Ascending aorta (tissue), 2 donors: ENCODE results near the gene PRKG2. TPM values are rescaled to one million over a fixed set of nuclear protein-coding genes. Genes with fewer than 3 reads are reported as not detected.

Source experiments
- DNase-seq, 2 donors: peaks; one replicate each; pipeline ENCODE4 v3.0.0-alpha.2; 2019; ENCODE audit warnings: low spot score in 2 of 2
- H3K27ac ChIP-seq, 2 donors: fragments of 200-600 bp; sonication (generic); one replicate each; pipeline ENCODE4 v1.5.1; 2016 to 2017; ENCODE audit warnings: mild to moderate bottlenecking in 1 of 2
- H3K27me3 ChIP-seq: fragments of 200-600 bp; sonication (generic); one replicate; pipeline ENCODE4 v1.5.1; 2017
- H3K36me3 ChIP-seq, 2 donors: fragments of 200-600 bp; sonication (generic); one replicate each; pipeline ENCODE4 v1.5.1; 2016
- H3K4me1 ChIP-seq, 2 donors: fragments of 200-600 bp; sonication (generic); one replicate each; pipeline ENCODE4 v1.5.1; 2016 to 2017; ENCODE audit warnings: mild to moderate bottlenecking in 1 of 2
- H3K4me3 ChIP-seq, 2 donors: fragments of 200-600 bp; sonication (generic); one replicate each; pipeline ENCODE4 v1.5.1; 2016 to 2017; ENCODE audit warnings: mild to moderate bottlenecking in 1 of 2
- H3K9me3 ChIP-seq, 2 donors: fragments of 200-600 bp; sonication (generic); one replicate each; pipeline ENCODE4 v1.5.1; 2016
- intact Hi-C: fragments of 100-400 bp; cut with DNase I; formaldehyde crosslinking; loops from one replicate; pipeline ENCODE4 v1.15.1; 2023
- total RNA-seq: library from RNA; depleted of rRNA; stranded (reverse); fragments of >200 nt; gene quantifications from one replicate; pipeline ENCODE4 v1.1.0, GENCODE V29; 2016
- TF ChIP-seq, protein P1 (sequence below), 3 experiments: fragments of 200-600 bp in 2 of 3; fragments of 450-650 bp in 1 of 3; sonication (generic) in 2 of 3; IDR thresholded peaks; one replicate each; pipeline ENCODE4 v1.5.1; 2016 to 2019; ENCODE audit warnings: antibody characterized with exemption in 3 of 3, mild to moderate bottlenecking in 1 of 3, moderate library complexity in 1 of 3

The PRKG2 gene
- total RNA-seq, 1 donor from 2014 or later, result not detected

DNA sequence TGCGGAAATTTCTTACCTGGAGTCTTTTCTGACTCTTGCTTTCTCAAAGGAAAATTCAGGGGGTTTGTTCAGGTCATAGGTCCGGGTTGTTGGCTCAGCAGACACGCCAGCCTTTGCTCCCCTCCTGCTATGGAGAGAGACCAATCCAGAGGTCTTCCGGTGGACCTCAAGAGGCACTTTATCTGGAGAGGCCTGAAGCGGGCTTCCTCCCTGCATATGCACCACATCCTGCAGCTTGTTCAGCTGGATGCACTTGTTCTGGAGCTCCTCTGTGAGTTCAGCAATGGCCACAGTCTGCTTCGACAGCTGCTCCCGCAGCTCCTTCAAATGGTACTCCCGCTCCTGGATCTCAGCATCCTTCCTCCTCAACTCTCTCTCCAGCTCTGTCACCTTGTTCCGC, 10.5 kb downstream of the PRKG2 start:
- TF ChIP-seq, protein P1, sequence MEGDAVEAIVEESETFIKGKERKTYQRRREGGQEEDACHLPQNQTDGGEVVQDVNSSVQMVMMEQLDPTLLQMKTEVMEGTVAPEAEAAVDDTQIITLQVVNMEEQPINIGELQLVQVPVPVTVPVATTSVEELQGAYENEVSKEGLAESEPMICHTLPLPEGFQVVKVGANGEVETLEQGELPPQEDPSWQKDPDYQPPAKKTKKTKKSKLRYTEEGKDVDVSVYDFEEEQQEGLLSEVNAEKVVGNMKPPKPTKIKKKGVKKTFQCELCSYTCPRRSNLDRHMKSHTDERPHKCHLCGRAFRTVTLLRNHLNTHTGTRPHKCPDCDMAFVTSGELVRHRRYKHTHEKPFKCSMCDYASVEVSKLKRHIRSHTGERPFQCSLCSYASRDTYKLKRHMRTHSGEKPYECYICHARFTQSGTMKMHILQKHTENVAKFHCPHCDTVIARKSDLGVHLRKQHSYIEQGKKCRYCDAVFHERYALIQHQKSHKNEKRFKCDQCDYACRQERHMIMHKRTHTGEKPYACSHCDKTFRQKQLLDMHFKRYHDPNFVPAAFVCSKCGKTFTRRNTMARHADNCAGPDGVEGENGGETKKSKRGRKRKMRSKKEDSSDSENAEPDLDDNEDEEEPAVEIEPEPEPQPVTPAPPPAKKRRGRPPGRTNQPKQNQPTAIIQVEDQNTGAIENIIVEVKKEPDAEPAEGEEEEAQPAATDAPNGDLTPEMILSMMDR (IDR thresholded peaks at IDR 0.05), result no peak
- Histone ChIP-seq H3K27me3 (no peaks in the 10 kb centered on the region), H3K4me1 (no peaks in the 10 kb centered on the region), H3K9me3 (no peaks in the 10 kb centered on the region), H3K36me3 (no peaks in the 10 kb centered on the region), H3K27ac (no peak overlapping the region), H3K4me3 (no peak overlapping the region)
- intact Hi-C loops, result no loop called here
- DNase-seq, result no peak

DNA sequence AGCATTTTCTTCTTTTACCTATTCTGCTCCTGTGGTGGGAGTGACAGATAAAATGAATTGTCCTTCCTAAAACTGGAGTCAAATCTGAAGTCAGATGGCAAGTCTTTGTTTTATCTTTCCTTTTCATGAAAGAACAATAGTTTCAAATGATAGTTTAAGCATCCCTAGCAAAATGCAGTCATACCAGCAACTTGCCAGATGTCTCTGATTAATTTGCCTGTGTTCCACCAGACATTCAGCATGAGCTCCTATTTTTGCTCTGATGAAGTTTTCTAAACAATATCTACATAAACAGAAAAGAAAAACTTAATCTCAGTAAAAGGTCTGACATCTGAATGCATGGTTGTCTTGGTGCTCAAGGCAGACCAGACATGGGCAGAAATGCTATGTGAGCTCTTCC, 15.2 kb downstream of the PRKG2 start:
- intact Hi-C loops, result no loop called here
- no peak overlapping the region for H3K4me3 ChIP-seq
- H3K27me3 ChIP-seq, result no peaks in the 10 kb centered on the region
- no peak for DNase-seq
- TF ChIP-seq, protein P1 (IDR thresholded peaks at IDR 0.05), result no peak
- no peaks in the 10 kb centered on the region for H3K9me3 ChIP-seq
- no peak overlapping the region for H3K27ac ChIP-seq
- H3K4me1 ChIP-seq, result no peaks in the 10 kb centered on the region
- H3K36me3 ChIP-seq, result no peaks in the 10 kb centered on the region

DNA sequence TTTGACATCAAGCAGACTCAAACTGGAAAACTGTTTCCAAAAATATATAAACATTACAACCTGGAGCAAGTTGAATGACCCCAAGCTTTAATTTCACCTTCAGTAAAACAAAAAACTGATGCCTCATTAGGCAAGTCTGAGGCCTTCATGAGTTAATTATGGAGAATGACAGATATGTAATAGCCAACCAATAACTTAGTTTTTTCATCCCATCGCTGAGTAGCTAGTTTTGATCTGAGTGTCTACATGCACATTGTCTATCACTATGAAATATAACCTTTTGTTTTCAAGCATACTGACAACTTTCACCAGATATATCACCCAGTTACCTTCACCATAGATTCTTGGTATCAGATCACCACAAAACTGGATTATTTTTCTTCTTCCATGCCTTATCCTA, 16.4 kb downstream of the PRKG2 start:
- H3K9me3 ChIP-seq, result no peaks in the 10 kb centered on the region
- TF ChIP-seq, protein P1 (IDR thresholded peaks at IDR 0.05), result no peak
- H3K27me3 ChIP-seq, result no peaks in the 10 kb centered on the region
- no peak for DNase-seq
- H3K27ac ChIP-seq, result no peak overlapping the region
- H3K4me1 ChIP-seq, result no peaks in the 10 kb centered on the region
- H3K4me3 ChIP-seq, result no peak overlapping the region
- intact Hi-C loops, result no loop called here
- H3K36me3 ChIP-seq, result no peaks in the 10 kb centered on the region

DNA sequence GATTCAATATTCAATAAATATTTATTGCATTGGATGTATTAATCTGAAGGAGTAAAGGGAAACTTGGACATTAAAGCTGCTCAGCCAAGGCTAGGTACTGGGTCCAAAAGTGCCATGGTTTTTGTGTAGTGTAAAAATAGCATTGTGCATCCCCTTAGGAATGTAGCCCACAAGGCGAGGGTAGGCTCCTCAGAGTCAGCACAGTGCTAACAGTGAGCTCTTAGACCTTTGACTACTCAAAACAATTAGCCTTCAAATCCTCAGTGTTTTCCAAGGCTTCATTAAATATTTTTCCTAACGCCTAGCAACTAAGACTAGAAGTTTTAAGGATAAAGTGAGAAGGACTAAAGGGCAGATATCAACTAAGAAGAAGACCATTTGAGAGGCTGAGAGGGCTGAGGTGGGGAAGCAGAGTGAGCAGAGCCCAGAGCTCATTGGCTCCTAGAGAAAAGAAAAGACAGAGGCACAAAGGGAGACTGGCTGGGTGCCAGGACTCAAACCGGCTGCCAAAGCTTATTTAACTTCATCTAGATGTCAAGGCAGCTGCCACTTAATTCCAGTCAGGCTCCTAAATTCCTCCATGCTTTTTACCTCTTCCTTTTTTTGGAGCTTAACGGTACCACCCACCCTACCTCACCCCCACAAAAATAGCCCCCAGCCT, 17.0 kb downstream of the PRKG2 start:
- H3K27ac ChIP-seq, result no peak overlapping the region
- no peaks in the 10 kb centered on the region for H3K4me1 ChIP-seq

DNA sequence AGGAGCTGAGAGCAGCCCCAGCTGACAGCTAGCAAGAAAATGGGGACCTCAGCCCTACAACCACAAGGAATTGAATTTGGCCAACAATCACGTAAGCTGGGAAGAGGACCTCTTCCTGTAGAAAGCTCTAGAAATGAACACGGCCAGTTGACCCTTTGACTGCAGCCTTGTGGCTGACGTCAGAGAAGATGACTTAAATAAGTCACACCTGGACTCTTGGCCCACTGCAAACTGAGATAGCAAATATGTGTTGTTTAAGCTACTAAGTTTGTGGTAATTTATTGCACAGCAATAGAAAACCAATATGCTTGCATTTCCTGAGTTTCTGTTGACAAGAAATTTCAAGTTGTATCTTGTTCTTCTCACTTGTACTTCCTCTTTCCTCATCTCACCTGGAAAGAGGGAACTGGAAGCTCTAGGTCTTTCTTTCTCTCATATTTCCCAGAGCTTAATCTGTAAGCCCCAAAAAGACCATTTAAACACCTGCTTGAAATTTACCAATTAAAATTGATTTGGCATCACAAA, 18.8 kb downstream of the PRKG2 start:
- Histone ChIP-seq H3K9me3 (no peaks in the 10 kb centered on the region), H3K4me1 (no peaks in the 10 kb centered on the region), H3K36me3 (no peaks in the 10 kb centered on the region), H3K27ac (no peak overlapping the region), H3K27me3 (no peaks in the 10 kb centered on the region), H3K4me3 (no peak overlapping the region)
- DNase-seq, result no peak
- intact Hi-C loops, result no loop called here
- TF ChIP-seq, protein P1 (IDR thresholded peaks at IDR 0.05), result no peak

More for the DNA sequence above, 17.0 kb downstream of the PRKG2 start:
- Histone ChIP-seq H3K4me3 (no peak overlapping the region), H3K27me3 (no peaks in the 10 kb centered on the region), H3K36me3 (no peaks in the 10 kb centered on the region), H3K9me3 (no peaks in the 10 kb centered on the region)
- TF ChIP-seq, protein P1 (IDR thresholded peaks at IDR 0.05), result no peak
- intact Hi-C loops, result no loop called here
- DNase-seq, result no peak
